H9 (cell line): ENCODE measurements around the gene CCDC127. TPM values are rescaled to one million over a fixed set of nuclear protein-coding genes. Genes with fewer than 3 reads are reported as not detected.

Experiments
- DNase-seq: peaks from one replicate; pipeline ENCODE4 v3.0.0-alpha.2; 2017
- H2AFZ ChIP-seq: one replicate; pipeline ENCODE4 v1.6.1; 2013; ENCODE audit warnings: mild to moderate bottlenecking, low read length, control low read depth, moderate library complexity
- H2AK5ac ChIP-seq: 2 replicates; pipeline ENCODE4 v1.6.1; 2013; ENCODE audit warnings: low read length, control low read depth, mixed read lengths; ENCODE audit not compliant: insufficient read length
- H2BK120ac ChIP-seq: one replicate; pipeline ENCODE4 v1.6.1; 2013; ENCODE audit warnings: low read depth, mild to moderate bottlenecking, low read length, control low read depth, inconsistent platforms; ENCODE audit not compliant: poor library complexity, severe bottlenecking
- H2BK12ac ChIP-seq: 2 replicates; pipeline ENCODE4 v1.6.1; 2013; ENCODE audit warnings: low read length, control low read depth, mixed read lengths, low read depth; ENCODE audit not compliant: insufficient read length
- H2BK15ac ChIP-seq: 2 replicates; pipeline ENCODE4 v1.6.1; 2013; ENCODE audit warnings: low read depth, low read length, control low read depth
- H2BK20ac ChIP-seq: one replicate; pipeline ENCODE4 v1.6.1; 2013; ENCODE audit warnings: low read depth, mild to moderate bottlenecking, low read length, control low read depth, inconsistent platforms; ENCODE audit not compliant: poor library complexity, severe bottlenecking
- H2BK5ac ChIP-seq: 2 replicates; pipeline ENCODE4 v1.6.1; 2013; ENCODE audit warnings: low read length, control low read depth, mixed read lengths; ENCODE audit not compliant: insufficient read length
- H3K14ac ChIP-seq: 2 replicates; pipeline ENCODE4 v1.6.1; 2013; ENCODE audit warnings: low read length, control low read depth; ENCODE audit not compliant: insufficient read depth
- H3K18ac ChIP-seq: 2 replicates; pipeline ENCODE4 v1.6.1; 2013; ENCODE audit warnings: low read depth, mild to moderate bottlenecking, mixed read lengths, low read length, control low read depth; ENCODE audit not compliant: insufficient read length
- H3K23ac ChIP-seq: 2 replicates; pipeline ENCODE4 v1.6.1; 2013; ENCODE audit warnings: low read length, control low read depth, mixed read lengths, low read depth; ENCODE audit not compliant: insufficient read length
- H3K23me2 ChIP-seq: 2 replicates; pipeline ENCODE4 v1.6.1; 2013; ENCODE audit warnings: low read depth, mild to moderate bottlenecking, mixed read lengths, low read length, control low read depth; ENCODE audit not compliant: insufficient read length, poor library complexity, severe bottlenecking
- H3K27ac ChIP-seq: 2 replicates; pipeline ENCODE4 v1.5.1; 2013; ENCODE audit warnings: low read length, control low read depth, mixed read lengths, low read depth; ENCODE audit not compliant: insufficient read length
- H3K27me3 ChIP-seq: 2 replicates; pipeline ENCODE4 v1.6.1; 2013; ENCODE audit warnings: low read length, control low read depth, inconsistent platforms; ENCODE audit not compliant: insufficient read depth
- H3K4ac ChIP-seq: 2 replicates; pipeline ENCODE4 v1.6.1; 2013; ENCODE audit warnings: low read depth, mild to moderate bottlenecking, control low read depth, inconsistent platforms, low read length, moderate library complexity
- H3K4me1 ChIP-seq: 2 replicates; pipeline ENCODE4 v1.6.1; 2013; ENCODE audit warnings: low read length, control low read depth, inconsistent platforms; ENCODE audit not compliant: insufficient read depth
- H3K4me2 ChIP-seq: 2 replicates; pipeline ENCODE4 v1.6.1; 2013; ENCODE audit warnings: low read length, control low read depth, mixed read lengths; ENCODE audit not compliant: insufficient read length, insufficient read depth
- H3K56ac ChIP-seq: 2 replicates; pipeline ENCODE4 v1.6.1; 2013; ENCODE audit warnings: low read depth, mild to moderate bottlenecking, mixed read lengths, low read length, control low read depth; ENCODE audit not compliant: insufficient read length
- H3K79me1 ChIP-seq: 2 replicates; pipeline ENCODE4 v1.6.1; 2013; ENCODE audit warnings: low read depth, mild to moderate bottlenecking, moderate library complexity, low read length, control low read depth, inconsistent platforms; ENCODE audit not compliant: insufficient read depth, poor library complexity, severe bottlenecking
- H3K79me2 ChIP-seq: 2 replicates; pipeline ENCODE4 v1.6.1; 2013; ENCODE audit warnings: low read length, control low read depth, inconsistent platforms; ENCODE audit not compliant: insufficient read depth
- H3K9ac ChIP-seq: 2 replicates; pipeline ENCODE4 v1.6.1; 2013; ENCODE audit warnings: low read length, control low read depth, mixed read lengths; ENCODE audit not compliant: insufficient read length; ENCODE audit errors: extremely low read depth
- H3K9me3 ChIP-seq: one replicate; pipeline ENCODE4 v1.6.1; 2013; ENCODE audit warnings: low read depth, low read length, inconsistent platforms; ENCODE audit not compliant: control insufficient read depth
- H3T11ph ChIP-seq: one replicate; pipeline ENCODE4 v1.6.1; 2013; ENCODE audit warnings: mild to moderate bottlenecking, low read length, control low read depth, inconsistent platforms
- H4K20me1 ChIP-seq: one replicate; pipeline ENCODE4 v1.6.1; 2013; ENCODE audit not compliant: control insufficient read depth, insufficient read length, insufficient read depth
- H4K5ac ChIP-seq: 2 replicates; pipeline ENCODE4 v1.6.1; 2013; ENCODE audit warnings: low read depth, mild to moderate bottlenecking, mixed read lengths, low read length, control low read depth; ENCODE audit not compliant: insufficient read length
- H4K8ac ChIP-seq: replicated peaks from 2 replicates; pipeline ENCODE4 v1.6.1; 2013; ENCODE audit warnings: low read length, control low read depth, mixed read lengths, low read depth; ENCODE audit not compliant: insufficient read length
- H4K91ac ChIP-seq: 2 replicates; pipeline ENCODE4 v1.6.1; 2013; ENCODE audit warnings: low read depth, mild to moderate bottlenecking, moderate library complexity, mixed read lengths, low read length, control low read depth; ENCODE audit not compliant: insufficient read length
- H3K27ac Mint-ChIP-seq, 3 experiments: 2 replicates in 2 of 3; 3 replicates in 1 of 3; pipeline ENCODE4 v1.8.0; 2020 to 2021; ENCODE audit warnings: mixed read lengths in 3 of 3, mild to moderate bottlenecking in 1 of 3, moderate library complexity in 1 of 3
- H3K27me3 Mint-ChIP-seq: 2 replicates; pipeline ENCODE4 v1.8.0; 2021; ENCODE audit warnings: low read depth, mild to moderate bottlenecking, moderate library complexity, mixed read lengths
- H3K36me3 Mint-ChIP-seq, 3 experiments: 2 replicates in 2 of 3; 3 replicates in 1 of 3; pipeline ENCODE4 v1.8.0; 2020 to 2021; ENCODE audit warnings: low read depth in 3 of 3, mixed read lengths in 3 of 3; ENCODE audit not compliant: insufficient read depth in 1 of 3
- H3K4me1 Mint-ChIP-seq, 2 experiments: 2 replicates each; pipeline ENCODE4 v1.8.0; 2020; ENCODE audit warnings: mixed read lengths in 2 of 2
- H3K4me3 Mint-ChIP-seq, 2 experiments: 2 replicates in 1 of 2; 3 replicates in 1 of 2; pipeline ENCODE4 v1.8.0; 2020 to 2021; ENCODE audit warnings: mild to moderate bottlenecking in 2 of 2, mixed read lengths in 2 of 2, moderate library complexity in 1 of 2
- H3K9me3 Mint-ChIP-seq, 2 experiments: 2 replicates in 1 of 2; 3 replicates in 1 of 2; pipeline ENCODE4 v1.8.0; 2020; ENCODE audit warnings: mild to moderate bottlenecking in 2 of 2, mixed read lengths in 2 of 2, moderate library complexity in 1 of 2
- WGBS: extraction: QIAGEN DNeasy Blood & Tissue Kit; methylation state at CpG from one replicate; pipeline ENCODE4 v1.1.7; 2013; ENCODE audit warnings: missing lambda C conversion rate, low lambda C conversion rate, mixed read lengths; ENCODE audit not compliant: insufficient read length; ENCODE audit errors: extremely low coverage; 5-methylcytosine and 5-hydroxymethylcytosine counted together
- total RNA-seq: library from RNA; stranded (reverse); gene quantifications from 2 replicates; pipeline ENCODE4 v1.2.1, GENCODE V29; 2021
- TF ChIP-seq, protein P1 (sequence below): fragments of 200-600 bp; sonication (generic); conservative IDR thresholded peaks from 3 replicates; pipeline ENCODE4 v1.8.0; 2021; ENCODE audit warnings: antibody characterized with exemption, mild to moderate bottlenecking

Gene CCDC127
- total RNA-seq, 1 experiment from 2014 or later, result 9.0 TPM

- no CpG with 5 or more reads among the region's 4 CpGs for WGBS
- no peak for DNase-seq
- no peaks in the 10 kb centered on the region for H3K9me3 Mint-ChIP-seq
These were observed 17.0 kb downstream of the CCDC127 start for GRCh38 chr5:200985-201384.

More at GRCh38 chr5:200985-201384, 17.0 kb downstream of the CCDC127 start:
- no peak overlapping the region for H2BK120ac ChIP-seq
- no peak overlapping the region for H4K91ac ChIP-seq
- no peak overlapping the region for H3T11ph ChIP-seq
- no peak overlapping the region for H3K14ac ChIP-seq
- H3K27ac ChIP-seq, result no peak overlapping the region
- H3K23me2 ChIP-seq, result no peaks in the 10 kb centered on the region
- H3K18ac ChIP-seq, result no peak overlapping the region
- H3K9me3 ChIP-seq, result no peaks in the 10 kb centered on the region
- H2BK5ac ChIP-seq, result no peak overlapping the region
- H3K9ac ChIP-seq, result no peak overlapping the region
- no peaks in the 10 kb centered on the region for H4K20me1 ChIP-seq
- H2BK15ac ChIP-seq, result no peak overlapping the region
- no peak overlapping the region for H4K8ac ChIP-seq
- H3K4me3 Mint-ChIP-seq, result no peak overlapping the region
- no peaks in the 10 kb centered on the region for H3K4me1 ChIP-seq
- peaks cover 11 to 21% of the 10 kb centered on the region in 2 experiments for H3K4me1 Mint-ChIP-seq
- no peak overlapping the region for H3K4ac ChIP-seq
- no peak overlapping the region for H3K4me2 ChIP-seq
- H2AFZ ChIP-seq, result no peak overlapping the region
- no peak overlapping the region for H2AK5ac ChIP-seq
- no peaks in the 10 kb centered on the region for H3K27me3 ChIP-seq
- no peak overlapping the region for H3K27ac Mint-ChIP-seq
- H3K23ac ChIP-seq, result no peak overlapping the region
- H3K36me3 Mint-ChIP-seq, result peaks cover 4 to 26% (median 25%) of the 10 kb centered on the region in 3 experiments; a peak in 6 of 7 replicates
- H3K79me2 ChIP-seq, result no peaks in the 10 kb centered on the region
- H3K79me1 ChIP-seq, result no peaks in the 10 kb centered on the region
- H3K56ac ChIP-seq, result no peak overlapping the region
- TF ChIP-seq, protein P1, sequence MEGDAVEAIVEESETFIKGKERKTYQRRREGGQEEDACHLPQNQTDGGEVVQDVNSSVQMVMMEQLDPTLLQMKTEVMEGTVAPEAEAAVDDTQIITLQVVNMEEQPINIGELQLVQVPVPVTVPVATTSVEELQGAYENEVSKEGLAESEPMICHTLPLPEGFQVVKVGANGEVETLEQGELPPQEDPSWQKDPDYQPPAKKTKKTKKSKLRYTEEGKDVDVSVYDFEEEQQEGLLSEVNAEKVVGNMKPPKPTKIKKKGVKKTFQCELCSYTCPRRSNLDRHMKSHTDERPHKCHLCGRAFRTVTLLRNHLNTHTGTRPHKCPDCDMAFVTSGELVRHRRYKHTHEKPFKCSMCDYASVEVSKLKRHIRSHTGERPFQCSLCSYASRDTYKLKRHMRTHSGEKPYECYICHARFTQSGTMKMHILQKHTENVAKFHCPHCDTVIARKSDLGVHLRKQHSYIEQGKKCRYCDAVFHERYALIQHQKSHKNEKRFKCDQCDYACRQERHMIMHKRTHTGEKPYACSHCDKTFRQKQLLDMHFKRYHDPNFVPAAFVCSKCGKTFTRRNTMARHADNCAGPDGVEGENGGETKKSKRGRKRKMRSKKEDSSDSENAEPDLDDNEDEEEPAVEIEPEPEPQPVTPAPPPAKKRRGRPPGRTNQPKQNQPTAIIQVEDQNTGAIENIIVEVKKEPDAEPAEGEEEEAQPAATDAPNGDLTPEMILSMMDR, result no peak
- H4K5ac ChIP-seq, result no peak overlapping the region
- no peak overlapping the region for H2BK12ac ChIP-seq
- H2BK20ac ChIP-seq, result no peak overlapping the region
- no peaks in the 10 kb centered on the region for H3K27me3 Mint-ChIP-seq
